Stimulated activated CD8-positive, alpha-beta memory T cell treated with anti-CD3 and anti-CD28 coated beads, Interleukin-2, amount 100 ng/mL, for 48 hours (primary cell): ENCODE data around the gene INTS14.

Source experiments
- DNase-seq, 2 donors: peaks; one replicate each; pipeline ENCODE4 v3.0.0-alpha.2; 2020; ENCODE audit warnings: low read depth in 2 of 2

Gene INTS14

DNA sequence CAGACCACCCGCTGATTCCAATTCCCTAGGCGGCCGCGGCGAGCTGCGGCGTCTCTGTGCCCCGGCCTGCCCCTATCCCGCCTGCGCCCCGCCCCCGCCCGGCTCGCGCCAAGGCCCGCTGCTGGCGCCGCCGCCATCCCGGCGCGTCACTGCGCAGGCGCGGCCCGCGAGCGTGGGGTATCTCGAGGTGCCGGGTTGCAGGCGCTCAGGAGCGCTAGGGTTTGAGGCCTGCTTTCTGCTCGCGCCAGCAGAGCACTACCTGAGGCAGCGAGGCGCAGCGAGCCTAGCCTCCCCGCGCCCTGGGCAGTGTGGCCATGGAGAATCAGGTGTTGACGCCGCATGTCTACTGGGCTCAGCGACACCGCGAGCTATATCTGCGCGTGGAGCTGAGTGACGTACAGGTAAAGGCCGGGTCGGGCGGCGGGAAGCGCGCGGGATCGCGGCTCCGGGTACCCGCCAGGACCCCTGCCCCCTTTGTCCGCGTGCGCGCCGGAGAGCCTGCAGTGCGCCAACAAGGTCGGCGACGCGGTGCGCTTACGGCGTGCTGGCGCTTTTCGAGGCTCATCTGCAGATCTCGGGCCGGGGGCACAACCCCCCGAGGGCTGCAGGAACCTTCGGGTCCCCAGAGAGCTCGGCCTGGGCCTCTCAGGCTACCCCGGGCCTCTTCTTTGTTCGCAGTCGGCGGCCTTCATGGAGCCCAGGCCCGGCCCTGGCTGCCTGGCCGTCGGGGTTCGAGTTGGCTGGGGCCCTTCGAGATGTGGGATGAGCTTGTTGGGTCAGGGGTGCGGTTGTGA lies 80.4 kb downstream of the INTS14 start, which contains the start of gene HACD3:
Gene HACD3 (plus strand): TSS at position 146 of the 794 bp plus-strand sequence. CDS start 169 bp downstream, at position 315.
- peak; percentile 90 to 94 for DNase-seq

DNA sequence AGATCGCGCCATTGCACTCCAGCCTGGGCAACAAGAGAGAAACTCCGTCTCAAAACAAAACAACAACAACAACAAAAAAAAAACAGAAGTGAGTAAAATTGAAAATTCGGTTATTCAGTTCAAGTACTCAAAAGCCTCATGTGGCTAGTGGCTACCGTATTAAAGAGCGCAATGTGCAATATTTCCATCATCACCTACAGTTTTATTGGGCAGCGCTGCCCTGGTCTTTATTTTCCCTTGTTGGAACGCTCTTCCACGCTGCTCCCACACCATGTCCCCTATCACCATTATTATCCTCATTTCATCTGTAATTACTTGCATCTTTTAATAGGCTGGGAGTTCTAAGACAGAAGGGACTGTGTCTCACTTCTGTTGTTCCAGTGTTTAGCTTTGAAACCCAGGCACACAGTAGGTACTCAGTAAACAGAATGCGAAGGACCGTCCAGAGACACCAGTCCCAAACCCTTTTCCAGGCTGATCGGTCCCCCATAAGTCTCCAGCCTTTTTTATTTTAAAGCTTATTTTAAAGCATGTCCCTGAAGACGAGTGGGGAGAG lies 81.1 kb downstream of the INTS14 start:
- no peak for DNase-seq
